Pancreas (tissue), 10 donors: ENCODE results near the gene C2CD5. TPM values are rescaled to one million over a fixed set of nuclear protein-coding genes. Genes with fewer than 3 reads are reported as not detected.

Experiments
- ATAC-seq, 4 donors: fragments of 200-7000 bp; cut with Tn5 transposase; one replicate each; pipeline versions ENCODE4 v1.8.0 to v1.9.1; 2020; ENCODE audit warnings: mild to moderate bottlenecking in 4 of 4, moderate library complexity in 4 of 4
- DNase-seq, 6 donors: peaks; one replicate each; pipeline ENCODE4 v3.0.0-alpha.2; 2020
- FAIRE-seq: peaks from 2 replicates; lab custom pipeline; 2012; peaks lifted over from hg19 to GRCh38; lab: Jason Lieb, UNC
- H3K27ac ChIP-seq, 4 donors: fragments of 200-600 bp; sonication (generic); 1 replicate in 3 of 4; 2 replicates in 1 of 4; pipeline versions ENCODE4 v1.5.0 to v1.8.0; 2020
- H3K27me3 ChIP-seq, 4 donors: fragments of 200-600 bp; one replicate each; pipeline ENCODE4 v1.8.0; 2021
- H3K36me3 ChIP-seq, 3 donors: fragments of 200-600 bp; sonication (generic) in 1 of 3; one replicate each; pipeline versions ENCODE4 v1.5.0 to v1.8.0; 2020 to 2021
- H3K4me1 ChIP-seq, 3 donors: fragments of 200-600 bp; one replicate each; pipeline ENCODE4 v1.8.0; 2021
- H3K4me3 ChIP-seq, 4 donors: fragments of 200-600 bp; sonication (generic) in 2 of 4; one replicate each; pipeline versions ENCODE4 v1.5.0 to v1.8.0; 2020 to 2021
- H3K9me3 ChIP-seq, 4 donors: fragments of 200-600 bp; one replicate each; pipeline ENCODE4 v1.8.0; 2021
- WGBS, 2 donors: extraction: QIAGEN DNeasy Blood & Tissue Kit; methylation state at CpG; one replicate each; pipeline ENCODE4 v1.1.7; 2013; 5-methylcytosine and 5-hydroxymethylcytosine counted together
- intact Hi-C, 3 donors: fragments of 100-400 bp; cut with DNase I; formaldehyde crosslinking; loops; one replicate each; pipeline versions ENCODE4 v1.11.1 to v1.14.2; 2022
- polyA plus RNA-seq, 2 donors: library from polyadenylated mRNA; stranded (reverse); fragments of 200-250 nt; gene quantifications; one replicate each; pipeline ENCODE4 v1.2.3, GENCODE V29; 2013
- total RNA-seq, 6 donors: library from RNA; stranded (reverse); fragmentation: NEBNext Ultra II Directional in 4 of 6; extraction: Animal tissue kit (Norgen Biotek cat#: 25700) in 4 of 6; gene quantifications; one replicate each; pipeline versions ENCODE4 v1.2.1 to v1.2.4, GENCODE V29; 2021 to 2023
- TF ChIP-seq, protein P1 (sequence below), 4 donors: fragments of 200-600 bp; sonication (generic) in 3 of 4; IDR thresholded peaks; one replicate each; pipeline versions ENCODE4 v1.5.0 to v1.8.0; 2021; ENCODE audit warnings: antibody characterized with exemption in 4 of 4
- donor health status: healthy with polysubstance abuse.
- donor health status: DM: no; HTN: no; CAD: no; lungs with moderate emphysema.
- donor health status: DM: no; HTN: no; CAD: no.
- donor health status: control.
- donor health status: control.
- donor health status: Bipolar disorder and iron deficiency.
- donor health status: DM: yes; HTN: yes; CAD: no.
- donor health status: DM: no; HTN: no; CAD: no.
- donor health status: DM: no; HTN: no; CAD: no.
- donor health status: DM: yes; HTN: yes; CAD: no.

The C2CD5 gene
- total and polyA plus RNA-seq, 8 donors, result 9.6 to 26.3 (median 16.1) TPM

DNA sequence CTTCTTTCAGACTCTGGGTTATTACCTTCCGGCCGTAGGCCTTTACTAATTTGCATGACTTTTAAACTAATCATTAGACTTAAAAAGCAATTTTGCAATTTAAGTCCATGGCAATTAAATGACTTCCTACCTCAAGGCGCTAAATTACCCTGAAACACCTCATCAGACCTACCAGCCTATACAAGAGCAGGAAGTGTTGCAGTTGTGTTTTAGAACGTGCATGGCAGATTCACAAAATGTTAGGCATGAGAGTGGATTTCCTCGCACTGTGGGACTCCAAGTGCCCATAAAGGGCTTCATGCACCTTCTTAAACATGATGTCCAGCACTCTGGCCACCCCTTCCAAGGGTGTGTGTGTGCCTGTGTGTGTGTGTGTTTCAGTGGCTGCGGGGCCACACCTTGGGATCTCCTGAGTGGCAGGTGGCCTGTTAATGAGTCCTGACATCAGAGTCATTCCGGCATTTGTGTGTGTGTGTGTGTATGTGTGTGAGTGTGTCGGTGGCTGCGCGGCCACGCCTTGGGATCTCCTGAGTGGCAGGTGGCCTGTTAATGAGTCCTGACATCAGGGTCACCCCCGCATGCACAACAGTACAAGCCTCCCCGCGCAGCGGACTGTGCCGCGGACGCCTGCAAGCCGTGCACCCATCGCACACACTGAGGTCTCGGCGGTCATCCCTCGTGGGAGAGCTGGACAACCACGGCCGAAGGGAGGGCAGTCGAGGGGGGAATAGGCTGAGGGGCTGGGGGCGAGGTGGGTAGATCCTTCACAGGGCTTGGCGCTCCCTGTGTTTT lies 900 bp downstream of the C2CD5 start:
- intact Hi-C loops, result loop anchor here in 1 of 3 donors (10.0 kb wide), 1 partner anchor 81 kb away; the partner anchor contains the start of gene ETNK1
- WGBS, 2 donors, result 5 to 6% methylated on average over 28 of the region's 28 CpGs
- Histone ChIP-seq H3K4me1 (peaks cover 0 to 16% (median 0%) of the 10 kb centered on the region in 3 donors), H3K27me3 (no peaks in the 10 kb centered on the region), H3K4me3 (peak overlapping the region; percentile 64 to 79 (median 70)), H3K27ac (peak overlapping the region; percentile 82 to 96 (median 91)), H3K9me3 (no peaks in the 10 kb centered on the region), H3K36me3 (no peaks in the 10 kb centered on the region)
- FAIRE-seq (no peak), ATAC-seq (peak; percentile 44 to 68 (median 62)), DNase-seq (peak; percentile 51 to 86 (median 60))
- TF ChIP-seq, protein P1, sequence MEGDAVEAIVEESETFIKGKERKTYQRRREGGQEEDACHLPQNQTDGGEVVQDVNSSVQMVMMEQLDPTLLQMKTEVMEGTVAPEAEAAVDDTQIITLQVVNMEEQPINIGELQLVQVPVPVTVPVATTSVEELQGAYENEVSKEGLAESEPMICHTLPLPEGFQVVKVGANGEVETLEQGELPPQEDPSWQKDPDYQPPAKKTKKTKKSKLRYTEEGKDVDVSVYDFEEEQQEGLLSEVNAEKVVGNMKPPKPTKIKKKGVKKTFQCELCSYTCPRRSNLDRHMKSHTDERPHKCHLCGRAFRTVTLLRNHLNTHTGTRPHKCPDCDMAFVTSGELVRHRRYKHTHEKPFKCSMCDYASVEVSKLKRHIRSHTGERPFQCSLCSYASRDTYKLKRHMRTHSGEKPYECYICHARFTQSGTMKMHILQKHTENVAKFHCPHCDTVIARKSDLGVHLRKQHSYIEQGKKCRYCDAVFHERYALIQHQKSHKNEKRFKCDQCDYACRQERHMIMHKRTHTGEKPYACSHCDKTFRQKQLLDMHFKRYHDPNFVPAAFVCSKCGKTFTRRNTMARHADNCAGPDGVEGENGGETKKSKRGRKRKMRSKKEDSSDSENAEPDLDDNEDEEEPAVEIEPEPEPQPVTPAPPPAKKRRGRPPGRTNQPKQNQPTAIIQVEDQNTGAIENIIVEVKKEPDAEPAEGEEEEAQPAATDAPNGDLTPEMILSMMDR (IDR thresholded peaks at IDR 0.05), result no peak

DNA sequence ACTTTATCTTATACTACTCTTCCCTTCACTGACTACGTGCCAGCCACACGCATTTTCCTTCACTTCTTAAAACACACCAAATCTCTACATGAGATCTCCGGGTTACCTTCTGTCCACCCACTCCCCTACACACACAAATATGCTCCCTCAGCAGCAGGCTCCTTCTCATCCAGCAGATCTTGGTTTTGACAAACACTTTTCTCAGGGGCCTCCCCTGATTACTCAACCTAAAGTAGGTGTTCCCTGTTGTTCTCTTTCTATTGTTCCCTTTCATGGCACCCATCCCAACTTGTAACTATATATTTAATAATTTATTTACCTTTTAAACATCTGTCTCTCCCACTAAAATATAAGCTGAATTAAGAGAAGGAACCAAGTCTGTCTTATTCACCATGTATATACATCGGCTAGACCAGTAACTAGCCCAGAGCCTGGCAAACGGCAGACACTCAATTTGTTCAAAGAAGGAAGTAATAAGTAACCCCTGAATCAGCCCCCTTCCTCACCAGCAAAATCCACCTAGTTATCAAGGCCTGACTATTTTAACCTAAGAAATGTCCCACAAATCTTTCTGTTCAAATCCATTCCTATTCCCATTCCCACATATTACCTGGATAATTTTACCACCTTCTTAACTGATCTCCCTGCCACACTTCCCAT lies 2.7 kb downstream of the C2CD5 start:
- intact Hi-C loops, result loop anchor here in 1 of 3 donors (10.0 kb wide), 1 partner anchor 83 kb away; the partner anchor contains the start of gene ETNK1
- ATAC-seq, result no peak
- no peak overlapping the region for H3K27ac ChIP-seq
- no peaks in the 10 kb centered on the region for H3K9me3 ChIP-seq
- no peaks in the 10 kb centered on the region for H3K36me3 ChIP-seq
- H3K4me1 ChIP-seq, result peaks cover 0 to 16% (median 3%) of the 10 kb centered on the region in 3 donors
- FAIRE-seq, result no peak
- TF ChIP-seq, protein P1 (IDR thresholded peaks at IDR 0.05), result no peak
- H3K27me3 ChIP-seq, result no peaks in the 10 kb centered on the region
- WGBS, 2 donors, result 87% methylated on average over 5 of the region's 5 CpGs
- no peak for DNase-seq
- H3K4me3 ChIP-seq, result no peak overlapping the region

DNA sequence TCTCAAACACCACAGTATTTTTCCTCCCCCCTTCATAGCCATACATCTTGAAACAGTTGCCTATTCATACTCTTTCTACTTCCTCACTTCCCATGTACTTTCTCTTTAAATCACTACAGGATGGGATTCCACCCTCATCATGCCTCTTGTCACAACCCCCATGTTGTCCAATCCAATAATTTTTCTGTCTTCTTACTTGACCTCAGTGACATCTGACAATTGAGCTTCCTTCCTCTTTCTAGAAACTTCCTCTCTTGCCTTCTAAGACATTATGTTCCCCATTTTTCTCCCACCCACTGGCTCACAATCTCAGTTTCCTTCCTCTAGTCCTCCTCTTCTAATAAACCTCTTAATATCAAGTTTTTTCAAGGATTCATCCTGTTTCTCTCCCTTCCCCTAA lies 5.3 kb downstream of the C2CD5 start:
- Histone ChIP-seq H3K4me1 (peaks cover 0 to 16% (median 3%) of the 10 kb centered on the region in 3 donors), H3K4me3 (no peak overlapping the region), H3K9me3 (no peaks in the 10 kb centered on the region), H3K27ac (no peak overlapping the region), H3K27me3 (no peaks in the 10 kb centered on the region), H3K36me3 (no peaks in the 10 kb centered on the region)
- TF ChIP-seq, protein P1 (IDR thresholded peaks at IDR 0.05), result no peak
- intact Hi-C loops, result loop anchor here in 1 of 3 donors (10.0 kb wide), 1 partner anchor 96 kb away; no protein-coding TSS in a partner anchor
- peak in 1 of 4 donors; percentile 6 for ATAC-seq
- no peak for DNase-seq
- no peak for FAIRE-seq

DNA sequence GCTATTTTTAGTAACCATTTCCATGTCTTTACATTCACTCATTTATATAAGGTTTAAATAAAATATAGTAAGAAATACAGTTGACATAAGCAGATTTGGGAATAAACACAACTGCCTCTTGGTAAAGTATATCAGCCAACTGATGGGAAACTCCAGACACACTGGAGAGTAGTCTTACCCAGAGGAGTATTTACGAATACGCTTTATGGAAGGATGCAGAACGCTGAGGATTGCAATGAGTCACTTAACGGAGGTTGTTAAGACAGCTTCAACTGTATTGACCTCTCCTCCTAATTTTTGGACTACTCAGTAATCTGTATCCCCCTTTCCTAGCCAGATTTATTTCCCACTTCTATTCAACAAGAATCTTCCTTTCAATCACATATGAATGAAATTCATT lies 6.0 kb downstream of the C2CD5 start:
- no peak for ATAC-seq
- TF ChIP-seq, protein P1 (IDR thresholded peaks at IDR 0.05), result no peak
- no peak for FAIRE-seq
- peaks cover 0 to 2% (median 0%) of the 10 kb centered on the region in 3 donors for H3K36me3 ChIP-seq
- H3K4me3 ChIP-seq, result no peak overlapping the region
- no peaks in the 10 kb centered on the region for H3K9me3 ChIP-seq
- intact Hi-C loops, result loop anchor here in 1 of 3 donors (10.0 kb wide), 1 partner anchor 96 kb away; no protein-coding TSS in a partner anchor
- no peak overlapping the region for H3K27ac ChIP-seq
- WGBS, 2 donors, result 94% methylated on average over 4 of the region's 4 CpGs
- H3K27me3 ChIP-seq, result no peaks in the 10 kb centered on the region
- H3K4me1 ChIP-seq, result peaks cover 0 to 16% (median 3%) of the 10 kb centered on the region in 3 donors
- DNase-seq, result no peak
